ENCODE results near the gene SLFN13.
A peak's percentile ranks its signal among the peaks of the same experiment; 100 is the strongest.

DNA sequence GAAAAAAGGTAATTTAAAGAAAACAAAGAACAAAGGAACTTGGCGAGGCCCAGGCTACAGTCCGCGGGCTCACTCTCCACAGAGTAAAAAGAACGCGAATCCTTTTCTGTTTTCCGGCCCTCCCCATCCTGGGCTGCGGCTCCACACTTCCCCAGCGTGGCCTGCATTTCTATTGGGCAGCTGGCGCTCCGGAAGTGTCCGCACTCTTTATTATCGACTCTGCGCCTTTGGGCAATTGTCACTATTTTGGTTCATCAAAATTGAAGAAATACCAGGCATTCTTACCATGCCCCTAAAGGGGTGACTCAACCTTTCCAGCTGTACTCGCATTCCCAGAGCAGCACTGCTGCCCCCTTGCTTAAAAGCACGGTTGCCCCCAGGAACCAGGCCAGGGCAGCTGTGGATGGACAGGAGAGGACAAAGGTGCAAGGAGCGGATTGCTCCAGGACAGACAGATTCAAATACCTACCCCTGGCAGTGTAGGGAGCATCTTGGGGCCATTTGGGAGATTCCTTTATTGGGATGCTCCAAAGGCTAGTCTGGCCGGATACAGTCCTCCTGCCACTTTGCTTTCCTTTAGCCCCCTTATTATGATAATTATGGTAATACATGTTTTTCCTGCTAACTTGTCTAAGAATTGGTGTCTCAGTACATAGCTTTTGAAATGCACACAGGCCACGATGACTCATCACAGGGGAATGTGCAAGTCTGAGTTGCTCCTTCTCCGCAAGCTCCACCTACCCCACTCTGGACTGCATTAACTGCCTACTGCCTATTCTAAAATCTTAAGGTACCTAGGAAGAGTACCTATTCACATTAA, 15.3 kb downstream of the SLFN13 start:
- TF ChIP-seq, protein P1, sequence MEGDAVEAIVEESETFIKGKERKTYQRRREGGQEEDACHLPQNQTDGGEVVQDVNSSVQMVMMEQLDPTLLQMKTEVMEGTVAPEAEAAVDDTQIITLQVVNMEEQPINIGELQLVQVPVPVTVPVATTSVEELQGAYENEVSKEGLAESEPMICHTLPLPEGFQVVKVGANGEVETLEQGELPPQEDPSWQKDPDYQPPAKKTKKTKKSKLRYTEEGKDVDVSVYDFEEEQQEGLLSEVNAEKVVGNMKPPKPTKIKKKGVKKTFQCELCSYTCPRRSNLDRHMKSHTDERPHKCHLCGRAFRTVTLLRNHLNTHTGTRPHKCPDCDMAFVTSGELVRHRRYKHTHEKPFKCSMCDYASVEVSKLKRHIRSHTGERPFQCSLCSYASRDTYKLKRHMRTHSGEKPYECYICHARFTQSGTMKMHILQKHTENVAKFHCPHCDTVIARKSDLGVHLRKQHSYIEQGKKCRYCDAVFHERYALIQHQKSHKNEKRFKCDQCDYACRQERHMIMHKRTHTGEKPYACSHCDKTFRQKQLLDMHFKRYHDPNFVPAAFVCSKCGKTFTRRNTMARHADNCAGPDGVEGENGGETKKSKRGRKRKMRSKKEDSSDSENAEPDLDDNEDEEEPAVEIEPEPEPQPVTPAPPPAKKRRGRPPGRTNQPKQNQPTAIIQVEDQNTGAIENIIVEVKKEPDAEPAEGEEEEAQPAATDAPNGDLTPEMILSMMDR (IDR thresholded peaks at IDR 0.05; ENCODE audit: low read depth, low read length): no peak
- TF ChIP-seq POLR2A (IDR thresholded peaks at IDR 0.05; ENCODE audit: extremely low read depth, insufficient read length) (no peak), MYC (IDR thresholded peaks at IDR 0.05; ENCODE audit: low read depth, low read length) (peak; percentile 41)
- TF ChIP-seq, protein P2, sequence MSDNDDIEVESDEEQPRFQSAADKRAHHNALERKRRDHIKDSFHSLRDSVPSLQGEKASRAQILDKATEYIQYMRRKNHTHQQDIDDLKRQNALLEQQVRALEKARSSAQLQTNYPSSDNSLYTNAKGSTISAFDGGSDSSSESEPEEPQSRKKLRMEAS (IDR thresholded peaks at IDR 0.05; ENCODE audit: low read depth, low read length): no peak; the same call in 1 of the 2 replicates

Measured in NB4 (cell line).